ENCODE data around the gene PIH1D1.
A peak's percentile ranks its signal among the peaks of the same experiment; 100 is the strongest.

The PIH1D1 gene

DNA sequence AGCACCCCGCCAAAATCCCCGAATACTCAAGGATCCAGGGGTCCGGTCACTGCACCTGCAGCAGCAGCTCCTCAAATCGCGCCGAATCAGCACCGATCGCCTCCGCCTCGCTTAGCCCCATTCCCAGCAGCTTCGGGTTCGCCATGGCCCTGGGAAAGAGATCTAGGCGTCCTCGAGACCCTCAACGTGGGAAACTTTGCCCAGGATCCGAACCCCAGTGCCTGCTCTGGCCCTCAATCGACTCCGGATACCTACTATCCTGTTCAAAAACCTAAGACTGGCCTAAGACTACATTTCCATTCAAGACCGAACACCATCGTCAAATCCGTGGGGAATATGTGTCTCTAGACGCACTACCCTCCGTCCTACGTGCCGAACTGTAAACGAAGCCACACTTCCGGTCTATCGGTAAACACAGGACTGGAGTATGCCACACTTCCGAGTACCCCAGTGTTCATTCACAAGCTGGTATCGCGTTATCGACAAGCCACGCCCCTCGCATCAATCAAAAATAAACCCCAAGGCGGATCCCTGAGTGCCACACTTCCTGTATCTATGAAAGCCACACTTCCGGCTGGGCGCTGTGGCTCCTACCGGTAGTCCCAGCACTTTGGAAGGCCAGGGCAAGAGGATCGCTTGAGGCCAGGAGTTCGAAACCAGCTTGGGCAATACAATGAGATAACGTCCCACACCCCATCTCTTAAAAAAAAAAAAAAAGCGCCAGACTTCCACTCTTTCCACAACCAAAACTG, at the start of gene PIH1D1:
Gene PIH1D1 (minus strand): TSS at position 385 of the 752 bp plus-strand sequence. CDS start 240 bp downstream, at position 145.
- DNase-seq (ENCODE audit: low read depth) = peak; percentile 99
- TF ChIP-seq POLR2A (IDR thresholded peaks at IDR 0.05; ENCODE audit: extremely low read depth, insufficient read length) (peak; percentile 88), MYC (IDR thresholded peaks at IDR 0.05; ENCODE audit: low read depth, low read length) (peak; percentile 81)
- TF ChIP-seq, protein P1, sequence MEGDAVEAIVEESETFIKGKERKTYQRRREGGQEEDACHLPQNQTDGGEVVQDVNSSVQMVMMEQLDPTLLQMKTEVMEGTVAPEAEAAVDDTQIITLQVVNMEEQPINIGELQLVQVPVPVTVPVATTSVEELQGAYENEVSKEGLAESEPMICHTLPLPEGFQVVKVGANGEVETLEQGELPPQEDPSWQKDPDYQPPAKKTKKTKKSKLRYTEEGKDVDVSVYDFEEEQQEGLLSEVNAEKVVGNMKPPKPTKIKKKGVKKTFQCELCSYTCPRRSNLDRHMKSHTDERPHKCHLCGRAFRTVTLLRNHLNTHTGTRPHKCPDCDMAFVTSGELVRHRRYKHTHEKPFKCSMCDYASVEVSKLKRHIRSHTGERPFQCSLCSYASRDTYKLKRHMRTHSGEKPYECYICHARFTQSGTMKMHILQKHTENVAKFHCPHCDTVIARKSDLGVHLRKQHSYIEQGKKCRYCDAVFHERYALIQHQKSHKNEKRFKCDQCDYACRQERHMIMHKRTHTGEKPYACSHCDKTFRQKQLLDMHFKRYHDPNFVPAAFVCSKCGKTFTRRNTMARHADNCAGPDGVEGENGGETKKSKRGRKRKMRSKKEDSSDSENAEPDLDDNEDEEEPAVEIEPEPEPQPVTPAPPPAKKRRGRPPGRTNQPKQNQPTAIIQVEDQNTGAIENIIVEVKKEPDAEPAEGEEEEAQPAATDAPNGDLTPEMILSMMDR (IDR thresholded peaks at IDR 0.05; ENCODE audit: low read depth, low read length) = no peak
- TF ChIP-seq, protein P2, sequence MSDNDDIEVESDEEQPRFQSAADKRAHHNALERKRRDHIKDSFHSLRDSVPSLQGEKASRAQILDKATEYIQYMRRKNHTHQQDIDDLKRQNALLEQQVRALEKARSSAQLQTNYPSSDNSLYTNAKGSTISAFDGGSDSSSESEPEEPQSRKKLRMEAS (IDR thresholded peaks at IDR 0.05; ENCODE audit: low read depth, low read length) = peak; percentile 79
- H3K4me3 ChIP-seq (ENCODE audit: low read depth, low read length) = peak within 1 kb of the TSS; percentile 99

DNA sequence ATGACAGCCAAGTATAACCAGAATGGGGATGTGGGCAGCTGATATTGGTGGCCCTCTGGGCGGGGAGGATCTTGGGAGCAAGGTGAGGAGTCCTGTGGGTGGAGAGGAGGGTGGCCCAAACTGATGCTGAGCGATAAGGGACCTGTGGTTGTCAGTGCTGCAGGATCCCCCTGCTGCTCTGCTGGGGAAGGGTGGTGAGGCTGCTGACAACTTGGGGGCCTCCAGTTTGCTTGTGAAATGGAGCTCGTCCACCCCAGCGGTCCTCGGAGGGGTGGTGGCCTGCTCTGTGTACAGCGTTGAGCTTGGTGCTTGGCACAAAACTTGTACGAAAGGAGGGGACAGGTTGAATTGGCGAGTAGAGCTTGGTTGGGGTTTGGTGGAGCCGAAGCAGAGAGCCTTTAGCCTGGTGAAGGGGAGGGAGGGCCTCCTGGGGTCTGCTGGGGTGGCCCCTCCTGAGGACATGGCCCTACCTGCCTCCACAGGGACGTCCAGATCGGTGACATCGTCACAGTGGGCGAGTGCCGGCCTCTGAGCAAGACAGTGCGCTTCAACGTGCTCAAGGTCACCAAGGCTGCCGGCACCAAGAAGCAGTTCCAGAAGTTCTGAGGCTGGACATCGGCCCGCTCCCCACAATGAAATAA, 47.5 kb upstream of the PIH1D1 start:
- no peak for DNase-seq (ENCODE audit: low read depth)
- peak overlapping the region; percentile 100 for H3K4me3 ChIP-seq (ENCODE audit: low read depth, low read length)

DNA sequence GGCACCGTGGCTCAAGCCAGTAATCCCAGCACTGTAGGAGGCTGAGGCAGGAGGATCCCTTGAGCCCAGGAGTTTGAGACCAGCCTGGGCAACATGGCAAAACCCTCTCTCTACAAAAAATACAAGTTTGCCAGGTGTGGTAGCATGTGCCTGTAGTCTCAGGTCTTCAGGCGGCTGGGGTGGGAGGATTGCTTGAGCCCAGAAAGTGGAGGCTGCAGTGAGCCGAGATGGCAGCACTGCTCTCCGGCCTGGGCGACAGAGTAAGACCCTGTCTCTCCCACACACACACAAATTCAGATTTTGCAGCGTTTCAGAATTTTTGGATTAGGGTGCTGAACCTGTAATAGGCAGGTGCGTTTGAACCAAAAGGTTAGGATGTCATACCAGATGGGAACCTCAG, 46.9 kb upstream of the PIH1D1 start:
- DNase-seq (ENCODE audit: low read depth) = no peak
- TF ChIP-seq MYC (IDR thresholded peaks at IDR 0.05; ENCODE audit: low read depth, low read length) = no peak
- TF ChIP-seq, protein P1 (IDR thresholded peaks at IDR 0.05; ENCODE audit: low read depth, low read length) = no peak
- no peak for TF ChIP-seq POLR2A (IDR thresholded peaks at IDR 0.05; ENCODE audit: extremely low read depth, insufficient read length)
- TF ChIP-seq, protein P2 (IDR thresholded peaks at IDR 0.05; ENCODE audit: low read depth, low read length) = no peak
- H3K4me3 ChIP-seq (ENCODE audit: low read depth, low read length) = peak overlapping the region; percentile 100

More for the DNA sequence above, 47.5 kb upstream of the PIH1D1 start:
- TF ChIP-seq POLR2A (IDR thresholded peaks at IDR 0.05; ENCODE audit: extremely low read depth, insufficient read length) (no peak), MYC (IDR thresholded peaks at IDR 0.05; ENCODE audit: low read depth, low read length) (no peak)
- TF ChIP-seq, protein P1 (IDR thresholded peaks at IDR 0.05; ENCODE audit: low read depth, low read length) = no peak
- TF ChIP-seq, protein P2 (IDR thresholded peaks at IDR 0.05; ENCODE audit: low read depth, low read length) = no peak

DNA sequence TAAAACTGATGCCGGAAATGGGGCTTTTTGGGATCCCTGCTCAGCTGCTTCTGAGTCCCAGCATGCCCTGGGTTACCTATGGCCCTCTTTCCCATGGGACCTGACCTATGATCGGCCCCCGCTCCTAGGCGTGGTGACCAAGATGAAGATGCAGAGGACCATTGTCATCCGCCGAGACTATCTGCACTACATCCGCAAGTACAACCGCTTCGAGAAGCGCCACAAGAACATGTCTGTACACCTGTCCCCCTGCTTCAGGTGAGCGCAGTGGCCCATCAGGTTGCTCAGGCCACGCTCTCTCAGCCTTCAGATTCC, 46.1 kb upstream of the PIH1D1 start:
- H3K4me3 ChIP-seq (ENCODE audit: low read depth, low read length) = peak overlapping the region; percentile 100
- TF ChIP-seq, protein P2 (IDR thresholded peaks at IDR 0.05; ENCODE audit: low read depth, low read length) = no peak
- TF ChIP-seq, protein P1 (IDR thresholded peaks at IDR 0.05; ENCODE audit: low read depth, low read length) = no peak
- TF ChIP-seq POLR2A (IDR thresholded peaks at IDR 0.05; ENCODE audit: extremely low read depth, insufficient read length) (no peak), MYC (IDR thresholded peaks at IDR 0.05; ENCODE audit: low read depth, low read length) (no peak)
- DNase-seq (ENCODE audit: low read depth) = no peak

DNA sequence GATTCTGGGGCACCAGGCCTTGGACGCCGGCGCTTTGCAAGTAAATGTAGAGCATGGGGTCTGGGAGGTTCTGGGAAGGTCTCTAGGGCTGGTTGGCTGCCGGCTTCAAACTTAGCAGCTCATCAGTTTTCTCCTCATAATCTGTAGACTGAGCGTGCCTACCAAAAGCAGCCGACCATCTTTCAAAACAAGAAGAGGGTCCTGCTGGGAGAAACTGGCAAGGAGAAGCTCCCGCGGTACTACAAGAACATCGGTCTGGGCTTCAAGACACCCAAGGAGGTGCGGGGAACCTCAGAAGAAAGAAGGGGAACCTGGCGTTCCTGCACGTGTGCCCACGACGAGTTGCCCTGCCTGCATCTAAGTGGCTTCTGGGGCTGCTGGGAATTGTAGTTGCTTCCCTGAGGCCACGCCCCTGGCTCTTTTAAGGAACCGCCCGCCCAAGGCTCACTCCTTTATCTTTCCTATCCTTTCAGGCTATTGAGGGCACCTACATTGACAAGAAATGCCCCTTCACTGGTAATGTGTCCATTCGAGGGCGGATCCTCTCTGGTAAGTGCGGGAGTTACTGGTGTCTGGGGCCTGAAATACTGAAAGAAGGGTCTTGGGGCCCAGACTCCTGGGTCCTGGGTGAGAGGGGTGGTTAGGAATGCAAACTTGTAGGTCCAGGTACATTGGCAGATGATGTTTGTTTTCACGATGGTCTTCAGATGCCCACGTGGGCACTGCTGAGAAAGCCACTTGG, 45.6 kb upstream of the PIH1D1 start:
- H3K4me3 ChIP-seq (ENCODE audit: low read depth, low read length) = peak overlapping the region; percentile 100
- TF ChIP-seq, protein P2 (IDR thresholded peaks at IDR 0.05; ENCODE audit: low read depth, low read length) = peak; percentile 93
- TF ChIP-seq MYC (IDR thresholded peaks at IDR 0.05; ENCODE audit: low read depth, low read length) (peak; percentile 95), POLR2A (IDR thresholded peaks at IDR 0.05; ENCODE audit: extremely low read depth, insufficient read length) (peak; percentile 38)
- TF ChIP-seq, protein P1 (IDR thresholded peaks at IDR 0.05; ENCODE audit: low read depth, low read length) = no peak
- peak; percentile 87 for DNase-seq (ENCODE audit: low read depth)
